SU-DHL-6 (cell line): Measurements from ENCODE around the gene ATXN2L.
"Not testable (repeated sequence)": the region's sequence is repeated elsewhere in the genome, so short reads cannot be mapped to it uniquely, and the experiment has no call there.

Source experiments
- H2AFZ ChIP-seq: fragments of 200-600 bp; sonication (generic); 2 replicates; pipeline ENCODE4 v1.6.1; 2014; ENCODE audit warnings: low read depth, mild to moderate bottlenecking, moderate library complexity, mixed read lengths, antibody characterized with exemption, low read length; ENCODE audit not compliant: severe bottlenecking
- H3F3A ChIP-seq: fragments of 200-600 bp; shearing (Covaris generic); 2 replicates; pipeline ENCODE4 v1.6.0; 2016; ENCODE audit warnings: antibody characterized with exemption, mild to moderate bottlenecking; ENCODE audit not compliant: insufficient read depth
- H3K27ac ChIP-seq: fragments of 200-600 bp; sonication (generic); 2 replicates; pipeline ENCODE4 v1.5.1; 2016; ENCODE audit warnings: low read depth, mild to moderate bottlenecking, low read length, moderate library complexity, mixed read lengths
- H3K27me3 ChIP-seq: fragments of 200-600 bp; sonication (generic), shearing (Covaris generic); 2 replicates; pipeline ENCODE4 v1.6.0; 2014; ENCODE audit warnings: mild to moderate bottlenecking, low read length
- H3K36me3 ChIP-seq: fragments of 200-600 bp; sonication (generic); 2 replicates; pipeline ENCODE4 v1.6.1; 2014; ENCODE audit warnings: mild to moderate bottlenecking, low read length, mixed read lengths
- H3K4me2 ChIP-seq: fragments of 300-600, 200-600 bp; shearing (Covaris generic), sonication (generic); 2 replicates; pipeline ENCODE4 v1.6.0; 2014; ENCODE audit warnings: low read length, low read depth, mild to moderate bottlenecking; ENCODE audit not compliant: poor library complexity, severe bottlenecking
- H3K4me3 ChIP-seq: fragments of 200-600 bp; sonication (generic); 2 replicates; pipeline ENCODE4 v1.5.1; 2014; ENCODE audit warnings: antibody characterized with exemption, low read length, mild to moderate bottlenecking, mixed read lengths; ENCODE audit not compliant: insufficient read depth, poor library complexity, severe bottlenecking
- H3K79me2 ChIP-seq: fragments of 200-600 bp; sonication (generic); 2 replicates; pipeline ENCODE4 v1.6.1; 2014; ENCODE audit warnings: mild to moderate bottlenecking, low read length, moderate library complexity; ENCODE audit not compliant: insufficient read depth
- H3K9ac ChIP-seq: fragments of 200-600 bp; sonication (generic); 2 replicates; pipeline ENCODE4 v1.7.0; 2014; ENCODE audit warnings: mild to moderate bottlenecking, low read length
- H3K9me2 ChIP-seq: fragments of 200-600 bp; sonication (generic); replicated peaks from 2 replicates; pipeline ENCODE4 v1.6.1; 2014; ENCODE audit warnings: low read length; ENCODE audit not compliant: insufficient read depth
- H3K9me3 ChIP-seq: fragments of 200-600 bp; sonication (generic); 2 replicates; pipeline ENCODE4 v1.6.1; 2014; ENCODE audit warnings: low read length, mixed read lengths; ENCODE audit not compliant: insufficient read depth
- H4K20me1 ChIP-seq: fragments of 200-600 bp; sonication (generic); 2 replicates; pipeline ENCODE4 v1.6.1; 2014; ENCODE audit warnings: low read depth, mild to moderate bottlenecking, antibody characterized with exemption, low read length, moderate library complexity, mixed read lengths
- CTCF ChIP-seq: fragments of 200-600 bp; sonication (generic); IDR thresholded peaks from one replicate; pipeline ENCODE4 v1.5.1; 2017; ENCODE audit warnings: antibody characterized with exemption, mild to moderate bottlenecking, low read length, moderate library complexity; ENCODE audit not compliant: insufficient read depth, poor library complexity, severe bottlenecking
- EZH2phosphoT487 ChIP-seq: fragments of 200-600 bp; sonication (generic), shearing (Covaris generic); conservative IDR thresholded peaks from 2 replicates; pipeline ENCODE4 v1.6.1; 2018; ENCODE audit warnings: mild to moderate bottlenecking, antibody characterized with exemption, low read length, moderate library complexity, mixed read lengths

Gene ATXN2L

GRCh38 chr16:28867241-28867640 lies 44.4 kb downstream of the ATXN2L start:
- H3K4me3 ChIP-seq = no peak overlapping the region
- no peak overlapping the region for H2AFZ ChIP-seq
- H3K9me2 ChIP-seq = no peaks in the 10 kb centered on the region
- H3K9me3 ChIP-seq = no peaks in the 10 kb centered on the region
- TF ChIP-seq CTCF (no peak), EZH2phosphoT487 (no peak)
- no peaks in the 10 kb centered on the region for H4K20me1 ChIP-seq
- H3K36me3 ChIP-seq = no peaks in the 10 kb centered on the region
- H3K9ac ChIP-seq = no peak overlapping the region
- H3K27me3 ChIP-seq = no peaks in the 10 kb centered on the region
- peaks cover 33% of the 10 kb centered on the region for H3K79me2 ChIP-seq
- no peak overlapping the region for H3K27ac ChIP-seq
- no peak overlapping the region for H3K4me2 ChIP-seq
- peaks cover 11% of the 10 kb centered on the region; the same call in 1 of the 2 replicates for H3F3A ChIP-seq

GRCh38 chr16:28867646-28868045 lies 44.8 kb downstream of the ATXN2L start:
- H3K4me2 ChIP-seq, H3K9me2 ChIP-seq, H4K20me1 ChIP-seq, H3K4me3 ChIP-seq, H3K9ac ChIP-seq, H3K27me3 ChIP-seq, H3K9me3 ChIP-seq, H3K27ac ChIP-seq, H3K36me3 ChIP-seq, H2AFZ ChIP-seq: not testable (repeated sequence)
- peaks cover 29% of the 10 kb centered on the region for H3K79me2 ChIP-seq
- H3F3A ChIP-seq = peaks cover 11% of the 10 kb centered on the region; the same call in 1 of the 2 replicates

- Histone ChIP-seq H3K36me3 (no peaks in the 10 kb centered on the region), H3K9me3 (no peaks in the 10 kb centered on the region), H4K20me1 (no peaks in the 10 kb centered on the region), H3K4me3 (no peak overlapping the region), H3K4me2 (no peak overlapping the region), H3K27ac (no peak overlapping the region), H3K27me3 (no peaks in the 10 kb centered on the region), H3K9me2 (no peaks in the 10 kb centered on the region), H3F3A (peaks cover 7% of the 10 kb centered on the region; the same call in 1 of the 2 replicates), H3K79me2 (peaks cover 19% of the 10 kb centered on the region), H3K9ac (no peak overlapping the region), H2AFZ (no peak overlapping the region)
- no peak for TF ChIP-seq EZH2phosphoT487
- TF ChIP-seq CTCF = no peak
Observed at GRCh38 chr16:28869201-28869600, 46.4 kb downstream of the ATXN2L start.

GRCh38 chr16:28872952-28873351 lies 50.2 kb downstream of the ATXN2L start:
- Histone ChIP-seq H4K20me1 (no peaks in the 10 kb centered on the region), H3K79me2 (no peaks in the 10 kb centered on the region), H3K27ac (no peak overlapping the region), H3K27me3 (no peaks in the 10 kb centered on the region), H3K9me2 (no peaks in the 10 kb centered on the region), H3F3A (no peaks in the 10 kb centered on the region), H2AFZ (no peak overlapping the region), H3K36me3 (no peaks in the 10 kb centered on the region), H3K9me3 (no peaks in the 10 kb centered on the region), H3K4me2 (no peak overlapping the region), H3K9ac (no peak overlapping the region), H3K4me3 (no peak overlapping the region)
- TF ChIP-seq EZH2phosphoT487 = no peak
- no peak for TF ChIP-seq CTCF
